ENCODE measurements around the gene LIMS4.
"Not testable (repeated sequence)": the region's sequence is repeated elsewhere in the genome, so short reads cannot be mapped to it uniquely, and the experiment has no call there.

DNA sequence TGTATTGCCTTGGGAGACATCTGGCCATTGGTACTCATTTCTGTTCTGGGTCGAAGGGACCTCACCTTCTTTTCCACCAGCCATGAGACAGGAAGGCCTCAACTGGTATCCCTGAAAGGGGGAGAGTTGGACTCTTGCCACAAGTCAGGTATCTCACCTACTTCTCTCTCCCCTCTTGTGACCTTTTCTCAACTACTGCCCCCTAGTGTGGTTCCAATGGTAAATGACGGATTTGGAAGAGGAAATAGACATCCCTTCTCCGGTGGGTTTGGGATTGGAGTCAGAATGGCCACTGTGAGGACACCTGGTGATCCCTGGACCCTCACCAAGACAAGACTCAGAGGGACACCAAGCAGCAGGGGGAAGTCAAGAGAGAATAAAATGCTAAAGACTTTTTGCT, 21.9 kb upstream of the LIMS4 start:
- TF ChIP-seq TP53 (CRISPR knock-in tag; conservative IDR thresholded peaks at IDR 0.05); KLF6 (CRISPR knock-in tag; IDR thresholded peaks at IDR 0.05); ZSCAN12 (CRISPR knock-in tag; IDR thresholded peaks at IDR 0.05); ZNF24 (IDR thresholded peaks at IDR 0.05); NFYB (CRISPR knock-in tag; IDR thresholded peaks at IDR 0.05); ZNF530 (CRISPR knock-in tag; IDR thresholded peaks at IDR 0.05; ENCODE audit: low read depth); POLR2A (IDR thresholded peaks at IDR 0.05; ENCODE audit: insufficient read depth in 1 of 2, low read depth in 2 of 2, low read length in 2 of 2); FOXK2 (IDR thresholded peaks at IDR 0.05); MTA1 (CRISPR knock-in tag; IDR thresholded peaks at IDR 0.05; ENCODE audit: borderline replicate concordance); EZH2 (conservative IDR thresholded peaks at IDR 0.05; ENCODE audit: low read depth, low read length): not testable (repeated sequence)
- TF ChIP-seq, protein P1, sequence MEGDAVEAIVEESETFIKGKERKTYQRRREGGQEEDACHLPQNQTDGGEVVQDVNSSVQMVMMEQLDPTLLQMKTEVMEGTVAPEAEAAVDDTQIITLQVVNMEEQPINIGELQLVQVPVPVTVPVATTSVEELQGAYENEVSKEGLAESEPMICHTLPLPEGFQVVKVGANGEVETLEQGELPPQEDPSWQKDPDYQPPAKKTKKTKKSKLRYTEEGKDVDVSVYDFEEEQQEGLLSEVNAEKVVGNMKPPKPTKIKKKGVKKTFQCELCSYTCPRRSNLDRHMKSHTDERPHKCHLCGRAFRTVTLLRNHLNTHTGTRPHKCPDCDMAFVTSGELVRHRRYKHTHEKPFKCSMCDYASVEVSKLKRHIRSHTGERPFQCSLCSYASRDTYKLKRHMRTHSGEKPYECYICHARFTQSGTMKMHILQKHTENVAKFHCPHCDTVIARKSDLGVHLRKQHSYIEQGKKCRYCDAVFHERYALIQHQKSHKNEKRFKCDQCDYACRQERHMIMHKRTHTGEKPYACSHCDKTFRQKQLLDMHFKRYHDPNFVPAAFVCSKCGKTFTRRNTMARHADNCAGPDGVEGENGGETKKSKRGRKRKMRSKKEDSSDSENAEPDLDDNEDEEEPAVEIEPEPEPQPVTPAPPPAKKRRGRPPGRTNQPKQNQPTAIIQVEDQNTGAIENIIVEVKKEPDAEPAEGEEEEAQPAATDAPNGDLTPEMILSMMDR (CRISPR knock-in tag; IDR thresholded peaks at IDR 0.05) = not testable (repeated sequence)
- TF ChIP-seq, protein P2, sequence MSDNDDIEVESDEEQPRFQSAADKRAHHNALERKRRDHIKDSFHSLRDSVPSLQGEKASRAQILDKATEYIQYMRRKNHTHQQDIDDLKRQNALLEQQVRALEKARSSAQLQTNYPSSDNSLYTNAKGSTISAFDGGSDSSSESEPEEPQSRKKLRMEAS (IDR thresholded peaks at IDR 0.05) = not testable (repeated sequence)
- TF ChIP-seq, protein P3, sequence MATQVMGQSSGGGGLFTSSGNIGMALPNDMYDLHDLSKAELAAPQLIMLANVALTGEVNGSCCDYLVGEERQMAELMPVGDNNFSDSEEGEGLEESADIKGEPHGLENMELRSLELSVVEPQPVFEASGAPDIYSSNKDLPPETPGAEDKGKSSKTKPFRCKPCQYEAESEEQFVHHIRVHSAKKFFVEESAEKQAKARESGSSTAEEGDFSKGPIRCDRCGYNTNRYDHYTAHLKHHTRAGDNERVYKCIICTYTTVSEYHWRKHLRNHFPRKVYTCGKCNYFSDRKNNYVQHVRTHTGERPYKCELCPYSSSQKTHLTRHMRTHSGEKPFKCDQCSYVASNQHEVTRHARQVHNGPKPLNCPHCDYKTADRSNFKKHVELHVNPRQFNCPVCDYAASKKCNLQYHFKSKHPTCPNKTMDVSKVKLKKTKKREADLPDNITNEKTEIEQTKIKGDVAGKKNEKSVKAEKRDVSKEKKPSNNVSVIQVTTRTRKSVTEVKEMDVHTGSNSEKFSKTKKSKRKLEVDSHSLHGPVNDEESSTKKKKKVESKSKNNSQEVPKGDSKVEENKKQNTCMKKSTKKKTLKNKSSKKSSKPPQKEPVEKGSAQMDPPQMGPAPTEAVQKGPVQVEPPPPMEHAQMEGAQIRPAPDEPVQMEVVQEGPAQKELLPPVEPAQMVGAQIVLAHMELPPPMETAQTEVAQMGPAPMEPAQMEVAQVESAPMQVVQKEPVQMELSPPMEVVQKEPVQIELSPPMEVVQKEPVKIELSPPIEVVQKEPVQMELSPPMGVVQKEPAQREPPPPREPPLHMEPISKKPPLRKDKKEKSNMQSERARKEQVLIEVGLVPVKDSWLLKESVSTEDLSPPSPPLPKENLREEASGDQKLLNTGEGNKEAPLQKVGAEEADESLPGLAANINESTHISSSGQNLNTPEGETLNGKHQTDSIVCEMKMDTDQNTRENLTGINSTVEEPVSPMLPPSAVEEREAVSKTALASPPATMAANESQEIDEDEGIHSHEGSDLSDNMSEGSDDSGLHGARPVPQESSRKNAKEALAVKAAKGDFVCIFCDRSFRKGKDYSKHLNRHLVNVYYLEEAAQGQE (IDR thresholded peaks at IDR 0.05; ENCODE audit: borderline replicate concordance in 1 of 2, low read depth in 1 of 2, low read length in 2 of 2) = not testable (repeated sequence)

Measured in HepG2 (cell line).